A673 (cell line): ENCODE measurements around the gene APEH.

Experiments
- CTCF ChIP-seq: fragments of 300-800, 200-600 bp; sonication (generic); conservative IDR thresholded peaks from 2 replicates; pipeline ENCODE4 v1.5.1; 2017; ENCODE audit warnings: low read depth, mild to moderate bottlenecking, antibody characterized with exemption, low read length, moderate library complexity, mixed read lengths
- EZH2 ChIP-seq: fragments of 200-600 bp; sonication (generic); IDR thresholded peaks from 2 replicates; pipeline ENCODE4 v1.6.1; 2017; ENCODE audit warnings: borderline replicate concordance, low read depth, mild to moderate bottlenecking, mixed read lengths, antibody characterized with exemption, low read length; ENCODE audit not compliant: poor library complexity, severe bottlenecking

GRCh38 chr3:49705390-49705960 is 31.3 kb downstream of the APEH start:
- TF ChIP-seq CTCF (no peak), EZH2 (no peak)
